Common myeloid progenitor, CD34-positive (primary cell): ENCODE data around the gene TBXA2R.
A peak's percentile ranks its signal among the peaks of the same experiment; 100 is the strongest.

Experiments
- CTCF ChIA-PET: fragments of 350-600 bp; sonication (Branson Sonifier 250); formaldehyde crosslinking; loops from one replicate; lab custom pipeline; 2021; ENCODE audit warnings: antibody characterized with exemption; lab: Charles Lee
- POLR2A ChIA-PET: fragments of 350-600 bp; sonication (Branson Sonifier 250); formaldehyde crosslinking; loops from one replicate; lab custom pipeline; 2021; ENCODE audit warnings: antibody characterized with exemption; lab: Charles Lee
- DNase-seq, 3 donors: peaks; one replicate each; pipeline versions ENCODE4 v3.0.0 to v3.0.0-alpha.2; 2013
- H3K27ac ChIP-seq, 2 experiments: 1 replicate in 1 of 2; 2 replicates in 1 of 2; pipeline ENCODE4 v1.7.0; 2013; ENCODE audit warnings: inconsistent platforms in 2 of 2, low read length in 2 of 2, mild to moderate bottlenecking in 2 of 2, low read depth in 1 of 2, moderate library complexity in 1 of 2; ENCODE audit not compliant: severe bottlenecking in 2 of 2, insufficient read depth in 1 of 2, poor library complexity in 1 of 2
- H3K27me3 ChIP-seq, 5 experiments: replicated peaks in 2 of 5; 1 replicate in 3 of 5; 2 replicates in 2 of 5; pipeline versions ENCODE4 v1.6.1 to v1.7.0; 2013; ENCODE audit warnings: low read length in 4 of 5, mild to moderate bottlenecking in 2 of 5, moderate library complexity in 2 of 5, inconsistent platforms in 1 of 5; ENCODE audit not compliant: insufficient read depth in 5 of 5, control insufficient read depth in 4 of 5
- H3K36me3 ChIP-seq, 4 experiments: 1 replicate in 2 of 4; 2 replicates in 2 of 4; pipeline versions ENCODE4 v1.6.1 to v1.7.0; 2013; ENCODE audit warnings: low read length in 3 of 4, control low read depth in 1 of 4, mild to moderate bottlenecking in 1 of 4; ENCODE audit not compliant: control insufficient read depth in 4 of 4, insufficient read depth in 4 of 4
- H3K4me1 ChIP-seq, 4 experiments: 1 replicate in 3 of 4; 2 replicates in 1 of 4; pipeline versions ENCODE4 v1.6.1 to v1.7.1; 2013; ENCODE audit warnings: low read length in 3 of 4, mild to moderate bottlenecking in 3 of 4, control low read depth in 1 of 4, inconsistent platforms in 1 of 4, moderate library complexity in 1 of 4; ENCODE audit not compliant: control insufficient read depth in 4 of 4, insufficient read depth in 4 of 4; ENCODE audit errors: control extremely low read depth in 1 of 4
- H3K4me3 ChIP-seq, 7 experiments: 1 replicate in 4 of 7; 2 replicates in 3 of 7; pipeline versions ENCODE4 v1.5.1 to v1.7.0; 2013; ENCODE audit warnings: mild to moderate bottlenecking in 7 of 7, low read length in 6 of 7, moderate library complexity in 6 of 7, inconsistent platforms in 2 of 7, low read depth in 2 of 7, control low read depth in 1 of 7; ENCODE audit not compliant: insufficient read depth in 4 of 7, control insufficient read depth in 1 of 7; ENCODE audit errors: extremely low read depth in 1 of 7
- H3K9me3 ChIP-seq, 5 experiments: 1 replicate in 4 of 5; 2 replicates in 1 of 5; pipeline versions ENCODE4 v1.6.1 to v1.7.1; 2013; ENCODE audit warnings: low read length in 4 of 5, mild to moderate bottlenecking in 2 of 5, inconsistent platforms in 1 of 5, low read depth in 1 of 5, moderate library complexity in 1 of 5; ENCODE audit not compliant: control insufficient read depth in 4 of 5, insufficient read depth in 2 of 5; ENCODE audit errors: control extremely low read depth in 1 of 5
- WGBS: methylation state at CpG from one replicate; pipeline ENCODE4 v1.1.5; 2013; ENCODE audit not compliant: insufficient coverage; 5-methylcytosine and 5-hydroxymethylcytosine counted together

TBXA2R gene

DNA sequence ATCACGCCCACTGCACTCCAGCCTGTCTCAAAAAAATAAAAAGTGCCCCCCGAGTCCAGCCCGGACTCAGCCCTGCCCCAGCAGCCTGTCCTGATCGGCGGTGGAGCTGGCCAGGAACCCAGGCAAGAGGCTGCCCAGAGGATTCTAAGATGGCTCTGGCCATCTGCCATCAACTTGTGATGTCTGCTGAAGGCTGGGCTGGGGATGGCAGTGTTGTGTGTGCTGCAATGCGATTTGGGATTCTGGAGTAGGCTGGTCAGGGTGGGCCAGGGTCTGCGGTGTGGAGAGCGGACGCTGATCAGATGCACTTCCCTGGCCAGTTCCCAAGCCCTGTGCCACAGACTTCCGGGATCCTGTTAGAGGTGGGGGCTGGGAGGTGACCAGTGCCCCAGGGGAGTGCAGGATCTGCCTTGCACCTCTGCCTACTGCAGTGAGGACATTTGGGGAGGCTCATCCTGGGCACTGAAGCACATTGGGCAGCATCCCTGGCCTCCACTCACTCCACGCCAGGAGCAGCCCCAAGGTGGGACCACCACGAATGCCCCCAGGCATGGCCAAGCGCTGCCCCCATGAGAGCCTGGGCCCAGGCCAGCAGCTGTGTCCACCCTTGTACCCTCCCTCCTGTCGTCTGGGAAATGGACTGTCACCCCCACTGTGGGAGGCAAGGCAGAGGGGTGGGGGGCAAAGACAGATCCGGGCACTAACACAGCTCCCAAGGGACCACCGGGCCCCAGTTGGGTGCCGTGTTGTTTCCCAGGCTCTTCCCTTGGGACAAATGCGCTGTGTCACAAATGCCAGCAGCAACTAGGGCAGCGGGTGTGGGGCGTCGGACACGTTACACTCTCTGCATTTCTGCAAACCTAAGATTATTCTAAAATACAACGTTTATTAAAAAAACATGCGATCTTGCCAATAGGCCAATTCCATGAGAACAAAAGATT is 3.4 kb upstream of the TBXA2R start:
- ChIA-PET POLR2A (no interaction called here), CTCF (interaction anchor here (3.0 to 3.1 kb wide), 2 partner anchors 9 to 23 kb away, joined by 15 to 18 read pairs; partner anchors contain the start of gene GIPC3)
- peak in 2 of 3 donors; percentile 29 to 37 for DNase-seq
- H3K36me3 ChIP-seq = peaks cover 0 to 32% (median 18%) of the 10 kb centered on the region in 4 experiments
- no peak overlapping the region for H3K4me3 ChIP-seq
- peaks cover 11 to 51% (median 48%) of the 10 kb centered on the region in 4 experiments for H3K4me1 ChIP-seq
- no peaks in the 10 kb centered on the region for H3K9me3 ChIP-seq
- WGBS = 78% methylated on average over 14 of the region's 24 CpGs
- no peak overlapping the region for H3K27ac ChIP-seq
- no peaks in the 10 kb centered on the region for H3K27me3 ChIP-seq

GRCh38 chr19:3608750-3609322 is 2.2 kb upstream of the TBXA2R start:
- Histone ChIP-seq H3K27me3 (no peaks in the 10 kb centered on the region), H3K4me1 (peaks cover 11 to 62% (median 60%) of the 10 kb centered on the region in 4 experiments), H3K9me3 (no peaks in the 10 kb centered on the region), H3K27ac (peak overlapping the region in 1 of 2 experiments; percentile 25), H3K36me3 (peaks cover 0 to 31% (median 17%) of the 10 kb centered on the region in 4 experiments), H3K4me3 (peak overlapping the region in 2 of 7 experiments; percentile 51 to 74)
- CTCF ChIA-PET = interaction anchor here (0.8 to 3.1 kb wide), 8 partner anchors 10 to 62 kb away, joined by 3 to 18 read pairs (median 3); partner anchors contain the start of genes GIPC3 and MFSD12
- 2% methylated on average over 16 of the region's 21 CpGs for WGBS
- POLR2A ChIA-PET = interaction anchor here (0.6 kb wide), 1 partner anchor 170 kb away, joined by 6 read pairs; no protein-coding TSS in a partner anchor
- peak; percentile 39 to 81 (median 75) for DNase-seq

DNA sequence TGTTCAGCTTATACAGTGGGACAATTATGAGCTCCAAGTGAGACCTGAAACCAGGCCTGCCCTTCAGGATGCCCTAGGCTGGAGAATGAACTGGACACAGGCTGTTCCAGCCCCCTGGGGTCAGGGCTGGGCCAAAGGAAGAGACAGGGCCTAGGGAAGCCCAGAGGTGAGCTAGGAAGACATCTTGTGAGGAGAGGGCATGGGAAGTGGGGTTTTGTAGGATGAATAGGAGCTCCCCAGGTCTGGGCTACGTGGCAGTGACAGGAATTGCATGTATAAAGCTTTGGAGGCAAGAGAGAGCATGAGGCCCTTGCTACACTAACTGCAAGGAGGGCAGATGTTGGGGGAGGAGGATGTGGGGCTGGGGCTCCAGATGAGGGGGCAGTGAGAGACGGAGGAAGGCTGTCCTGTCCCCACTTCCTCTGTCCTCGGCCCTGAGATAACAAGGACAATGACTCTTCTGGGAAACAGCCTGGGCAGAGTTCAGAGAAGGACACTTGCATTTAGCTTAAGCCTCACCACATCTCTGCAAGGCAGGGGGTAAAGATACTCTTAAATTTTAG is 1.5 kb upstream of the TBXA2R start:
- H3K27ac ChIP-seq = peak overlapping the region in 1 of 2 experiments; percentile 56
- H3K36me3 ChIP-seq = peaks cover 0 to 28% (median 15%) of the 10 kb centered on the region in 4 experiments
- peak in 2 of 3 donors; percentile 55 to 62 for DNase-seq
- peak overlapping the region in 6 of 7 experiments; percentile 4 to 81 (median 57) for H3K4me3 ChIP-seq
- ChIA-PET CTCF (interaction anchor here (0.8 to 3.1 kb wide), 8 partner anchors 11 to 62 kb away, joined by 3 to 18 read pairs (median 3); partner anchors contain the start of genes GIPC3 and MFSD12), POLR2A (no interaction called here)
- no peaks in the 10 kb centered on the region for H3K27me3 ChIP-seq
- WGBS = 4% methylated on average over 3 of the region's 3 CpGs
- H3K9me3 ChIP-seq = no peaks in the 10 kb centered on the region
- peaks cover 11 to 65% (median 63%) of the 10 kb centered on the region in 4 experiments for H3K4me1 ChIP-seq

GRCh38 chr19:3607303-3608078 is 816 bp upstream of the TBXA2R start:
- Histone ChIP-seq H3K4me1 (peaks cover 11 to 65% (median 63%) of the 10 kb centered on the region in 4 experiments), H3K9me3 (no peaks in the 10 kb centered on the region), H3K27ac (peak overlapping the region in 1 of 2 experiments; percentile 56), H3K36me3 (peaks cover 0 to 28% (median 12%) of the 10 kb centered on the region in 4 experiments), H3K27me3 (no peaks in the 10 kb centered on the region), H3K4me3 (peak overlapping the region in 6 of 7 experiments; percentile 36 to 81 (median 73))
- CTCF ChIA-PET = interaction anchor here (0.8 to 3.1 kb wide), 7 partner anchors 10 to 51 kb away, joined by 3 to 18 read pairs (median 7); partner anchors contain the start of genes GIPC3 and MFSD12
- DNase-seq = peak in 1 of 3 donors; percentile 35
- 13% methylated on average over 20 of the region's 22 CpGs for WGBS
- POLR2A ChIA-PET = no interaction called here

- H3K27me3 ChIP-seq = no peaks in the 10 kb centered on the region
- ChIA-PET POLR2A (no interaction called here), CTCF (interaction anchor here (1.7 kb wide), 1 partner anchor 14 kb away, joined by 7 read pairs; no protein-coding TSS in a partner anchor)
- WGBS = 4% methylated on average over 23 of the region's 35 CpGs
- H3K27ac ChIP-seq = peak overlapping the region in 1 of 2 experiments; percentile 56
- H3K36me3 ChIP-seq = peaks cover 0 to 18% (median 4%) of the 10 kb centered on the region in 4 experiments
- H3K4me3 ChIP-seq = peak overlapping the region; percentile 37 to 81 (median 72)
- no peak for DNase-seq
- peaks cover 11 to 65% (median 63%) of the 10 kb centered on the region in 4 experiments for H3K4me1 ChIP-seq
- no peaks in the 10 kb centered on the region for H3K9me3 ChIP-seq
Observed at GRCh38 chr19:3606174-3606689, 443 bp downstream of the TBXA2R start.

GRCh38 chr19:3605770-3606169 is 905 bp downstream of the TBXA2R start:
- H3K27ac ChIP-seq = peak overlapping the region in 1 of 2 experiments; percentile 34
- H3K27me3 ChIP-seq = no peaks in the 10 kb centered on the region
- POLR2A ChIA-PET = no interaction called here
- peak overlapping the region in 6 of 7 experiments; percentile 43 to 81 (median 73) for H3K4me3 ChIP-seq
- no peak for DNase-seq
- H3K9me3 ChIP-seq = no peaks in the 10 kb centered on the region
- H3K36me3 ChIP-seq = peaks cover 0 to 13% (median 1%) of the 10 kb centered on the region in 4 experiments
- H3K4me1 ChIP-seq = peaks cover 11 to 65% (median 63%) of the 10 kb centered on the region in 4 experiments
- 31% methylated on average over 5 of the region's 5 CpGs for WGBS
- CTCF ChIA-PET = interaction anchor here (1.7 kb wide), 1 partner anchor 14 kb away, joined by 7 read pairs; no protein-coding TSS in a partner anchor
